ENCODE data around the gene NCOR2. TPM values are rescaled to one million over a fixed set of nuclear protein-coding genes. Genes with fewer than 3 reads are reported as not detected.

NCOR2 gene
- total RNA-seq, 1 experiment from 2014 or later, result 17.0 TPM

- H3K27me3 ChIP-seq, result no peaks in the 10 kb centered on the region
- no peaks in the 10 kb centered on the region for H3K9me3 ChIP-seq
- no peak overlapping the region for H3K4me3 ChIP-seq
- no peak for DNase-seq
- H3K36me3 ChIP-seq, result peaks cover 7% of the 10 kb centered on the region
Measured at GRCh38 chr12:124531281-124531745, 36.1 kb downstream of the NCOR2 start.

GRCh38 chr12:124530637-124531263 lies 36.7 kb downstream of the NCOR2 start:
- Histone ChIP-seq H3K36me3 (peaks cover 7% of the 10 kb centered on the region), H3K4me3 (no peak overlapping the region), H3K27me3 (no peaks in the 10 kb centered on the region), H3K9me3 (no peaks in the 10 kb centered on the region)
- no peak for DNase-seq

- no peak for DNase-seq
Measured at GRCh38 chr12:124529565-124530276, 37.7 kb downstream of the NCOR2 start.

GRCh38 chr12:124527861-124528561 lies 39.4 kb downstream of the NCOR2 start:
- DNase-seq, result peak; percentile 70

More at GRCh38 chr12:124529565-124530276, 37.7 kb downstream of the NCOR2 start:
- Histone ChIP-seq H3K9me3 (no peaks in the 10 kb centered on the region), H3K27me3 (no peaks in the 10 kb centered on the region), H3K36me3 (peaks cover 7% of the 10 kb centered on the region), H3K4me3 (no peak overlapping the region)

GRCh38 chr12:124525927-124526692 lies 41.3 kb downstream of the NCOR2 start:
- Histone ChIP-seq H3K36me3 (peaks cover 11% of the 10 kb centered on the region), H3K4me3 (no peak overlapping the region), H3K27me3 (no peaks in the 10 kb centered on the region), H3K9me3 (no peaks in the 10 kb centered on the region)
- no peak for DNase-seq

More at GRCh38 chr12:124527861-124528561, 39.4 kb downstream of the NCOR2 start:
- no peaks in the 10 kb centered on the region for H3K9me3 ChIP-seq
- H3K36me3 ChIP-seq, result peaks cover 5% of the 10 kb centered on the region; the same call in 1 of the 2 replicates
- H3K27me3 ChIP-seq, result no peaks in the 10 kb centered on the region
- H3K4me3 ChIP-seq, result no peak overlapping the region

- H3K4me3 ChIP-seq, result no peak overlapping the region
- peaks cover 12% of the 10 kb centered on the region for H3K36me3 ChIP-seq
- DNase-seq, result no peak
- no peaks in the 10 kb centered on the region for H3K9me3 ChIP-seq
- H3K27me3 ChIP-seq, result no peaks in the 10 kb centered on the region
Measured at GRCh38 chr12:124525455-124525854, 42.0 kb downstream of the NCOR2 start.

GRCh38 chr12:124524231-124524925 lies 43.0 kb downstream of the NCOR2 start:
- Histone ChIP-seq H3K27me3 (no peaks in the 10 kb centered on the region), H3K36me3 (peaks cover 12% of the 10 kb centered on the region), H3K9me3 (no peaks in the 10 kb centered on the region), H3K4me3 (no peak overlapping the region)
- peak; percentile 60 for DNase-seq

GRCh38 chr12:124523071-124523470 lies 44.3 kb downstream of the NCOR2 start:
- Histone ChIP-seq H3K4me3 (no peak overlapping the region), H3K9me3 (no peaks in the 10 kb centered on the region), H3K36me3 (peaks cover 12% of the 10 kb centered on the region), H3K27me3 (no peaks in the 10 kb centered on the region)
- DNase-seq, result peak; percentile 88

- H3K4me3 ChIP-seq, result no peak overlapping the region
- no peak for DNase-seq
- H3K9me3 ChIP-seq, result no peaks in the 10 kb centered on the region
- no peaks in the 10 kb centered on the region for H3K27me3 ChIP-seq
- H3K36me3 ChIP-seq, result peaks cover 12% of the 10 kb centered on the region
Measured at GRCh38 chr12:124520907-124521306, 46.5 kb downstream of the NCOR2 start.

- Histone ChIP-seq H3K36me3 (peaks cover 19% of the 10 kb centered on the region), H3K9me3 (no peaks in the 10 kb centered on the region), H3K4me3 (no peak overlapping the region), H3K27me3 (no peaks in the 10 kb centered on the region)
- DNase-seq, result peak; percentile 84
Measured at GRCh38 chr12:124520265-124520701, 47.1 kb downstream of the NCOR2 start.

GRCh38 chr12:124519746-124520145 lies 47.7 kb downstream of the NCOR2 start:
- Histone ChIP-seq H3K27me3 (no peaks in the 10 kb centered on the region), H3K9me3 (no peaks in the 10 kb centered on the region), H3K36me3 (peaks cover 24% of the 10 kb centered on the region), H3K4me3 (no peak overlapping the region)
- no peak for DNase-seq

- peak; percentile 97 for DNase-seq
- H3K27me3 ChIP-seq, result no peaks in the 10 kb centered on the region
- H3K9me3 ChIP-seq, result no peaks in the 10 kb centered on the region
- H3K4me3 ChIP-seq, result peak overlapping the region; percentile 64
- H3K36me3 ChIP-seq, result peaks cover 36% of the 10 kb centered on the region
Measured at GRCh38 chr12:124518051-124518932, 49.1 kb downstream of the NCOR2 start.

All from MG63 (cell line).